Muscle of leg (tissue), 11 donors: ENCODE results near the gene EMC7. TPM values are rescaled to one million over a fixed set of nuclear protein-coding genes. Genes with fewer than 3 reads are reported as not detected.
A peak's percentile ranks its signal among the peaks of the same experiment; 100 is the strongest.

ENCODE experiments used
- DNase-seq: peaks from one replicate; pipeline ENCODE4 v3.0.0; 2013
- H3K27ac ChIP-seq: one replicate; pipeline ENCODE4 v1.5.1; 2013; ENCODE audit warnings: mild to moderate bottlenecking, low read length, control low read depth
- H3K27me3 ChIP-seq: one replicate; pipeline ENCODE4 v1.6.1; 2013; ENCODE audit warnings: low read length; ENCODE audit not compliant: control insufficient read depth, insufficient read depth
- H3K36me3 ChIP-seq: one replicate; pipeline ENCODE4 v1.6.1; 2013; ENCODE audit warnings: low read length; ENCODE audit not compliant: control insufficient read depth, insufficient read depth
- H3K4me1 ChIP-seq: one replicate; pipeline ENCODE4 v1.6.1; 2013; ENCODE audit warnings: low read length; ENCODE audit not compliant: control insufficient read depth, insufficient read depth
- H3K4me3 ChIP-seq: one replicate; pipeline ENCODE4 v1.5.1; 2013; ENCODE audit warnings: low read length, control low read depth
- H3K9me3 ChIP-seq: replicated peaks from 2 replicates; pipeline ENCODE4 v1.6.1; 2013; ENCODE audit warnings: low read depth, low read length; ENCODE audit not compliant: control insufficient read depth
- WGBS: methylation state at CpG from one replicate; pipeline ENCODE4 v1.1.5; 2013; ENCODE audit warnings: missing lambda C conversion rate; ENCODE audit not compliant: insufficient coverage; 5-methylcytosine and 5-hydroxymethylcytosine counted together
- polyA plus RNA-seq, 8 donors: library from polyadenylated mRNA; unstranded; fragments of 120-200 nt; gene quantifications; one replicate each; pipeline versions ENCODE4 v1.2.1 to v1.2.3, GENCODE V29; 2013; ENCODE audit warnings: inconsistent platforms in 1 of 8, low replicate concordance in 1 of 8; ENCODE audit not compliant: insufficient read length in 8 of 8, insufficient read depth in 1 of 8
- total RNA-seq: library from RNA; stranded (reverse); fragments of 120-200 nt; gene quantifications from one replicate; pipeline ENCODE4 v1.2.4, GENCODE V29; 2013

Gene EMC7
- total and polyA plus RNA-seq, 9 donors, result 26.2 to 55.7 (median 49.9) TPM

GRCh38 chr15:34043813-34044212, 57.8 kb downstream of the EMC7 start:
- Histone ChIP-seq H3K9me3 (no peaks in the 10 kb centered on the region), H3K4me3 (no peak overlapping the region), H3K36me3 (no peaks in the 10 kb centered on the region), H3K27me3 (no peaks in the 10 kb centered on the region), H3K4me1 (no peaks in the 10 kb centered on the region), H3K27ac (no peak overlapping the region)
- WGBS, result 80% methylated on average over 1 of the region's 2 CpGs
- no peak for DNase-seq

DNA sequence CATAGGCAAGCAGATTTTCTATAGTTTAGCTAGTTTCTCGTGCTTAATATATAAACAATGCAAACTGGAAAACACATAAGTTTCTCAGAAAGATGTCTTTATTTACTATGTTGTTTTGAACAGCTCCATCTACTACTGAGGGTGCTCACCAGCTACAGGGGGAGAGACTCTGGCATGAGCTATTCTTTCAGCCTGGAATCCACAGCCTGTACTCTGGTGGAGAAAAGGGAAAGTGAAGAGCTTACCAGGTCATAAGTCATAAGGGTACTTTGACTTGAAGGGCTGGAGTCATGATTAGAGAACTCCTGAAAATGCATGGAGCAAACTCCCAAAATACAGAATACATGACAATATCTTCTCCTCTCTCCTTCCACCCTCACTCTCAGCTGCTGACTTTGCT, 58.3 kb downstream of the EMC7 start:
- Histone ChIP-seq H3K27ac (no peak overlapping the region), H3K4me3 (no peak overlapping the region), H3K9me3 (no peaks in the 10 kb centered on the region), H3K27me3 (no peaks in the 10 kb centered on the region), H3K36me3 (no peaks in the 10 kb centered on the region), H3K4me1 (no peaks in the 10 kb centered on the region)
- no peak for DNase-seq
- no CpG with 5 or more reads among the region's 1 CpG for WGBS

DNA sequence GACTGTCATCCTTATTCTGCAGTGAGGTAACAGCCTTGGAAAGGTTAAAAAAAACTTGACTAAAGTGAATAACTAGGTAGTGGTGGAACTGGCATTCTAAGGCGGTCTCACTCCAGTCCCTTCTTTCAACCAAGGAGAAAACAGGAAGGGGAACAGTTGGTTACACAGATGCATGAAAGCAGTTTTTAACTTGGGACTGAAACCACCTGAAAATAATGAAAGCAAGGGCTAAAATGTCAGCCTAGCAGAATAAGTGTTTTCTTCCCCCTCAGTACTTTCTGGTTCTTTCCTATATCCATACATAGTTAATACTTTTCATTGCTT, 61.9 kb downstream of the EMC7 start:
- DNase-seq, result no peak
- no CpG with 5 or more reads among the region's 1 CpG for WGBS
- Histone ChIP-seq H3K27me3 (no peaks in the 10 kb centered on the region), H3K4me1 (no peaks in the 10 kb centered on the region), H3K4me3 (peak overlapping the region; percentile 38), H3K9me3 (no peaks in the 10 kb centered on the region), H3K36me3 (no peaks in the 10 kb centered on the region), H3K27ac (no peak overlapping the region)

GRCh38 chr15:34038871-34039789, 62.5 kb downstream of the EMC7 start, which contains the start of gene AVEN:
Gene AVEN (minus strand): TSS chr15:34039204. CDS start chr15:34039046, 158 bp downstream.
- under 1% methylated on average over 73 of the region's 82 CpGs for WGBS
- no peaks in the 10 kb centered on the region for H3K36me3 ChIP-seq
- DNase-seq, result peak; percentile 77
- H3K4me3 ChIP-seq, result peak within 1 kb of the TSS; percentile 96
- H3K27ac ChIP-seq, result peak within 1 kb of the TSS; percentile 97
- H3K27me3 ChIP-seq, result no peaks in the 10 kb centered on the region
- no peaks in the 10 kb centered on the region for H3K4me1 ChIP-seq
- H3K9me3 ChIP-seq, result no peaks in the 10 kb centered on the region

DNA sequence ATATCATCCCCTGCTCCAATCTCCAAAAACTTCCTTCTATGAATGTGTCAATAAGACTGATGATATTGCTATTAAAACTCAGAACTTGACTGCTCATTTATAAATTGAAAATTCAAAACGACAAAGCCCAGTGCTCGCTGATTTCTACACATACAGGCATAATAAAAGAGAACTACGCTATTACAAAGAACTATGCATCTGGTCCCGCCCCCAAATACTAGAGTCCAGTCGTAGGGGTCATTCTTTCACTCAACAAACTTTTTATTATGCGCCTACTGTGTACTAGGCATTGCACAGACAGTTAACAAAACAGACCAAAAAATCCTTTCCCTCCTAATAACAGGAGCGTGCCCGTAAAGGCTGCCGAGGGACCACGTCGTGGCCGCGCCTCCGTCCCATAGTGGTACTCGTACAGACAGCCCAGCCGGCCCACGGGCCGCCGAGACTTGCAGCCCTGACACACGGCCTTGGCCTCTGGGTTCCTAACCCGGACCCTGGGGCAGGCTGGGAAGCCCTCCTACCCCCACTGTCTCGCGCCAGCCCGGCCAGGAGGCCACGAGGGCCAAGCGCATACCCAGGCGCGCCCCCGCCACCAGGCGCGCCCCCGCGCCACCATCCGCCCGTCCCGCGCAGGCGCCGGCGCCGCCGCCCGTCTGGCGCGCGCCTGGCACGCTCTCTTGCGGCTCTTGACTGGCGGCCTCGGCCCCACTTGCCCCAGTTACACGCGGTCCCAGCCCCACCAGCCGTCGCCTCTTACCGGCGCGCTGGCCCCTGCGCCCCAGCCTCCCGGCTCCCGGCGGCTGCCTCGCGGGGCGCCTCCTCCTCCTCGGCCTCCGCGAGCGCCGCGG, 63.4 kb downstream of the EMC7 start:
- Histone ChIP-seq H3K27ac (peak overlapping the region; percentile 97), H3K4me3 (peak overlapping the region; percentile 96), H3K27me3 (no peaks in the 10 kb centered on the region), H3K36me3 (no peaks in the 10 kb centered on the region), H3K9me3 (no peaks in the 10 kb centered on the region), H3K4me1 (no peaks in the 10 kb centered on the region)
- DNase-seq, result peak; percentile 93
- under 1% methylated on average over 65 of the region's 70 CpGs for WGBS

Other genes starting within 250 kb of the EMC7 start
- not detected for gene CHRM5, start 133.4 kb downstream of the EMC7 start, total RNA-seq
- gene CHRM5, start 133.4 kb downstream of the EMC7 start, polyA plus RNA-seq, result under 1 TPM in 7 of 8 donors, not detected in 1; 0.02 to 0.12 (median 0.05) TPM
- gene AVEN, start 62.7 kb downstream of the EMC7 start, total RNA-seq, result 21.5 TPM
- gene AVEN, start 62.7 kb downstream of the EMC7 start, polyA plus RNA-seq, result 10 to 100 TPM; 16.7 to 22.8 (median 19.3) TPM
- 1.6 TPM for gene PGBD4, start 221 bp upstream of the EMC7 start, total RNA-seq
- 1 to 10 TPM; 1.0 to 1.9 (median 1.3) TPM for gene PGBD4, start 221 bp upstream of the EMC7 start, polyA plus RNA-seq
- gene KATNBL1, start 108.2 kb upstream of the EMC7 start, total RNA-seq, result 113 TPM
- 100 to 1,000 TPM in 2 of 8 donors, 10 to 100 TPM in 6; 64.0 to 132 (median 85.4) TPM for gene KATNBL1, start 108.2 kb upstream of the EMC7 start, polyA plus RNA-seq
- 78.1 TPM for gene EMC4, start 123.2 kb upstream of the EMC7 start, total RNA-seq
- 10 to 100 TPM; 74.8 to 84.3 (median 78.8) TPM for gene EMC4, start 123.2 kb upstream of the EMC7 start, polyA plus RNA-seq
- gene SLC12A6, start 235.9 kb upstream of the EMC7 start, total RNA-seq, result 11.7 TPM
- 10 to 100 TPM; 12.2 to 18.6 (median 15.3) TPM for gene SLC12A6, start 235.9 kb upstream of the EMC7 start, polyA plus RNA-seq
- gene NOP10, start 241.3 kb upstream of the EMC7 start, total RNA-seq, result 149 TPM
- 100 to 1,000 TPM in 5 of 8 donors, 10 to 100 TPM in 3; 82.8 to 117 (median 101) TPM for gene NOP10, start 241.3 kb upstream of the EMC7 start, polyA plus RNA-seq
- gene NUTM1, start 241.5 kb upstream of the EMC7 start, total RNA-seq, result not detected
- under 1 TPM in 2 of 8 donors, not detected in 6; 0.04 to 0.05 TPM for gene NUTM1, start 241.5 kb upstream of the EMC7 start, polyA plus RNA-seq